Measurements from ENCODE around the gene PSMC3IP. TPM values are rescaled to one million over a fixed set of nuclear protein-coding genes. Genes with fewer than 3 reads are reported as not detected.
A peak's percentile ranks its signal among the peaks of the same experiment; 100 is the strongest.
"Not testable (repeated sequence)": the region's sequence is repeated elsewhere in the genome, so short reads cannot be mapped to it uniquely, and the experiment has no call there.

The PSMC3IP gene
- polyA plus RNA-seq (2013, experiment 1 of 2) = 5.2 TPM
- polyA plus RNA-seq (2013, experiment 2 of 2) = 4.7 TPM

- Histone ChIP-seq H2BK15ac (ENCODE audit: low read depth, poor library complexity, severe bottlenecking) (no peak within 1 kb of the TSS), H3K4me3 (ENCODE audit: insufficient read depth in 1 of 2, low read depth in 1 of 2, low read length in 2 of 2) (peak within 1 kb of the TSS; percentile 53 to 98), H2BK120ac (ENCODE audit: low read depth, low read length) (no peak within 1 kb of the TSS), H4K91ac (ENCODE audit: low read length) (peak within 1 kb of the TSS; percentile 9), H2BK5ac (ENCODE audit: low read depth, low read length, poor library complexity, severe bottlenecking) (no peak within 1 kb of the TSS), H3K9me3 (ENCODE audit: control insufficient read depth, low read length) (no peaks in the 10 kb centered on the region), H2BK12ac (ENCODE audit: low read length in 2 of 2) (no peak within 1 kb of the TSS), H2AFZ (ENCODE audit: low read depth, low read length) (peak within 1 kb of the TSS; percentile 3), H3K27me3 (ENCODE audit: control insufficient read depth in 1 of 2, insufficient read depth in 1 of 2, low read length in 2 of 2) (no peaks in the 10 kb centered on the region), H3K36me3 (ENCODE audit: control insufficient read depth in 1 of 2, insufficient read depth in 2 of 2, low read depth in 1 of 2, low read length in 2 of 2) (peaks cover 47 to 64% of the 10 kb centered on the region in 2 experiments), H3K4ac (ENCODE audit: low read depth in 1 of 2, low read length in 2 of 2) (peak within 1 kb of the TSS; percentile 40 to 57), H3K79me1 (replicated peaks; ENCODE audit: low read length, poor library complexity, severe bottlenecking) (peaks cover 27% of the 10 kb centered on the region), H3K18ac (ENCODE audit: low read depth in 1 of 2, low read length in 2 of 2) (peak within 1 kb of the TSS; percentile 14 to 17), H2AK5ac (ENCODE audit: low read length, severe bottlenecking) (no peak within 1 kb of the TSS), H3K27ac (ENCODE audit: low read length, poor library complexity, severe bottlenecking) (peak within 1 kb of the TSS; percentile 66), H3K9ac (ENCODE audit: low read length) (peak within 1 kb of the TSS; percentile 96), H4K8ac (ENCODE audit: low read length) (peak within 1 kb of the TSS; percentile 43), H3K4me1 (ENCODE audit: control insufficient read depth, insufficient read depth, low read depth, low read length) (peaks cover 5% of the 10 kb centered on the region), H3K23ac (ENCODE audit: low read length in 2 of 2) (no peak within 1 kb of the TSS), H3K14ac (ENCODE audit: low read length in 2 of 2) (peak within 1 kb of the TSS in 1 of 2 experiments; percentile 19), H3K4me2 (ENCODE audit: low read length, poor library complexity, severe bottlenecking) (peak within 1 kb of the TSS; percentile 98)
- peak; percentile 96 for DNase-seq
- under 1% methylated on average over 52 of the region's 52 CpGs for WGBS
Observed at GRCh38 chr17:42577532-42578281, at the start of gene PSMC3IP. PSMC3IP (minus strand) TSS chr17:42577729; CDS start chr17:42577686, 43 bp downstream.

- WGBS = 89% methylated on average over 7 of the region's 7 CpGs
Observed at GRCh38 chr17:42623732-42624596, 46.4 kb upstream of the PSMC3IP start.

GRCh38 chr17:42623271-42623670, 45.7 kb upstream of the PSMC3IP start:
- no peak overlapping the region for H3K23ac ChIP-seq (ENCODE audit: low read length in 2 of 2)
- H3K4me1 ChIP-seq (ENCODE audit: control insufficient read depth, insufficient read depth, low read depth, low read length) = peaks cover 3% of the 10 kb centered on the region
- no peak overlapping the region for H3K9ac ChIP-seq (ENCODE audit: low read length)
- no peaks in the 10 kb centered on the region for H3K36me3 ChIP-seq (ENCODE audit: control insufficient read depth in 1 of 2, insufficient read depth in 2 of 2, low read depth in 1 of 2, low read length in 2 of 2)
- H3K4me2 ChIP-seq (ENCODE audit: low read length, poor library complexity, severe bottlenecking) = no peak overlapping the region
- 73% methylated on average over 1 of the region's 2 CpGs for WGBS
- no peak overlapping the region for H2BK15ac ChIP-seq (ENCODE audit: low read depth, poor library complexity, severe bottlenecking)
- H2AFZ ChIP-seq (ENCODE audit: low read depth, low read length) = no peak overlapping the region
- DNase-seq = no peak
- no peak overlapping the region for H3K27ac ChIP-seq (ENCODE audit: low read length, poor library complexity, severe bottlenecking)
- H3K27me3 ChIP-seq (ENCODE audit: control insufficient read depth in 1 of 2, insufficient read depth in 1 of 2, low read length in 2 of 2) = no peaks in the 10 kb centered on the region
- no peaks in the 10 kb centered on the region for H3K9me3 ChIP-seq (ENCODE audit: control insufficient read depth, low read length)
- H3K4me3 ChIP-seq (ENCODE audit: insufficient read depth in 1 of 2, low read depth in 1 of 2, low read length in 2 of 2) = no peak overlapping the region
- H2BK5ac ChIP-seq (ENCODE audit: low read depth, low read length, poor library complexity, severe bottlenecking) = no peak overlapping the region
- no peak overlapping the region for H2BK12ac ChIP-seq (ENCODE audit: low read length in 2 of 2)
- no peak overlapping the region for H2AK5ac ChIP-seq (ENCODE audit: low read length, severe bottlenecking)
- H4K91ac ChIP-seq (ENCODE audit: low read length) = no peak overlapping the region
- no peak overlapping the region for H3K4ac ChIP-seq (ENCODE audit: low read depth in 1 of 2, low read length in 2 of 2)
- no peaks in the 10 kb centered on the region for H3K79me1 ChIP-seq (replicated peaks; ENCODE audit: low read length, poor library complexity, severe bottlenecking)
- no peak overlapping the region for H3K14ac ChIP-seq (ENCODE audit: low read length in 2 of 2)
- H4K8ac ChIP-seq (ENCODE audit: low read length) = no peak overlapping the region
- no peak overlapping the region for H3K18ac ChIP-seq (ENCODE audit: low read depth in 1 of 2, low read length in 2 of 2)
- H2BK120ac ChIP-seq (ENCODE audit: low read depth, low read length) = no peak overlapping the region

More at GRCh38 chr17:42623732-42624596, 46.4 kb upstream of the PSMC3IP start:
- Histone ChIP-seq H2AFZ (ENCODE audit: low read depth, low read length) (no peak overlapping the region), H3K4ac (ENCODE audit: low read depth in 1 of 2, low read length in 2 of 2) (no peak overlapping the region), H4K91ac (ENCODE audit: low read length) (no peak overlapping the region), H3K27ac (ENCODE audit: low read length, poor library complexity, severe bottlenecking) (no peak overlapping the region), H3K18ac (ENCODE audit: low read depth in 1 of 2, low read length in 2 of 2) (no peak overlapping the region), H4K8ac (ENCODE audit: low read length) (no peak overlapping the region), H3K27me3 (ENCODE audit: control insufficient read depth in 1 of 2, insufficient read depth in 1 of 2, low read length in 2 of 2) (no peaks in the 10 kb centered on the region), H3K9me3 (ENCODE audit: control insufficient read depth, low read length) (no peaks in the 10 kb centered on the region), H3K4me3 (ENCODE audit: insufficient read depth in 1 of 2, low read depth in 1 of 2, low read length in 2 of 2) (no peak overlapping the region), H2BK15ac (ENCODE audit: low read depth, poor library complexity, severe bottlenecking) (no peak overlapping the region), H3K79me1 (replicated peaks; ENCODE audit: low read length, poor library complexity, severe bottlenecking) (no peaks in the 10 kb centered on the region), H2BK5ac (ENCODE audit: low read depth, low read length, poor library complexity, severe bottlenecking) (no peak overlapping the region), H3K36me3 (ENCODE audit: control insufficient read depth in 1 of 2, insufficient read depth in 2 of 2, low read depth in 1 of 2, low read length in 2 of 2) (no peaks in the 10 kb centered on the region), H3K14ac (ENCODE audit: low read length in 2 of 2) (no peak overlapping the region), H3K23ac (ENCODE audit: low read length in 2 of 2) (no peak overlapping the region), H3K9ac (ENCODE audit: low read length) (no peak overlapping the region), H2AK5ac (ENCODE audit: low read length, severe bottlenecking) (no peak overlapping the region), H3K4me2 (ENCODE audit: low read length, poor library complexity, severe bottlenecking) (no peak overlapping the region), H2BK120ac (ENCODE audit: low read depth, low read length) (no peak overlapping the region), H3K4me1 (ENCODE audit: control insufficient read depth, insufficient read depth, low read depth, low read length) (no peaks in the 10 kb centered on the region), H2BK12ac (ENCODE audit: low read length in 2 of 2) (no peak overlapping the region)
- DNase-seq = no peak

- not testable (repeated sequence) for H2BK12ac ChIP-seq (ENCODE audit: low read length in 2 of 2); H3K27ac ChIP-seq (ENCODE audit: low read length, poor library complexity, severe bottlenecking); H4K91ac ChIP-seq (ENCODE audit: low read length); H3K36me3 ChIP-seq (ENCODE audit: control insufficient read depth in 1 of 2, insufficient read depth in 2 of 2, low read depth in 1 of 2, low read length in 2 of 2); H3K4me2 ChIP-seq (ENCODE audit: low read length, poor library complexity, severe bottlenecking); H4K8ac ChIP-seq (ENCODE audit: low read length); H3K4me3 ChIP-seq (ENCODE audit: insufficient read depth in 1 of 2, low read depth in 1 of 2, low read length in 2 of 2); H3K27me3 ChIP-seq (ENCODE audit: control insufficient read depth in 1 of 2, insufficient read depth in 1 of 2, low read length in 2 of 2); H3K79me1 ChIP-seq (replicated peaks; ENCODE audit: low read length, poor library complexity, severe bottlenecking); H2BK5ac ChIP-seq (ENCODE audit: low read depth, low read length, poor library complexity, severe bottlenecking); H3K4me1 ChIP-seq (ENCODE audit: control insufficient read depth, insufficient read depth, low read depth, low read length); H3K9ac ChIP-seq (ENCODE audit: low read length); H2AK5ac ChIP-seq (ENCODE audit: low read length, severe bottlenecking); H2BK120ac ChIP-seq (ENCODE audit: low read depth, low read length); H3K14ac ChIP-seq (ENCODE audit: low read length in 2 of 2); H3K4ac ChIP-seq (ENCODE audit: low read depth in 1 of 2, low read length in 2 of 2); H2BK15ac ChIP-seq (ENCODE audit: low read depth, poor library complexity, severe bottlenecking); H2AFZ ChIP-seq (ENCODE audit: low read depth, low read length); H3K23ac ChIP-seq (ENCODE audit: low read length in 2 of 2); H3K9me3 ChIP-seq (ENCODE audit: control insufficient read depth, low read length); DNase-seq; H3K18ac ChIP-seq (ENCODE audit: low read depth in 1 of 2, low read length in 2 of 2)
- 86% methylated on average over 3 of the region's 3 CpGs for WGBS
Observed at GRCh38 chr17:42621987-42622386, 44.5 kb upstream of the PSMC3IP start.
